GM12864 (cell line): ENCODE results near the gene PHTF2.

Experiments
- DNase-seq: peaks from one replicate; pipeline ENCODE4 v3.0.0-alpha.2; 2011; ENCODE audit warnings: low read depth
- H3K4me3 ChIP-seq: 2 replicates; pipeline ENCODE4 v1.5.1; 2011; ENCODE audit warnings: mild to moderate bottlenecking, low read depth, low read length, control low read depth
- TF ChIP-seq, protein P1 (sequence below): IDR thresholded peaks from 2 replicates; pipeline ENCODE4 v1.5.1; 2011; ENCODE audit warnings: low read depth, mild to moderate bottlenecking, moderate library complexity, low read length, control low read depth, inconsistent platforms; ENCODE audit errors: missing control alignments

Gene PHTF2

DNA sequence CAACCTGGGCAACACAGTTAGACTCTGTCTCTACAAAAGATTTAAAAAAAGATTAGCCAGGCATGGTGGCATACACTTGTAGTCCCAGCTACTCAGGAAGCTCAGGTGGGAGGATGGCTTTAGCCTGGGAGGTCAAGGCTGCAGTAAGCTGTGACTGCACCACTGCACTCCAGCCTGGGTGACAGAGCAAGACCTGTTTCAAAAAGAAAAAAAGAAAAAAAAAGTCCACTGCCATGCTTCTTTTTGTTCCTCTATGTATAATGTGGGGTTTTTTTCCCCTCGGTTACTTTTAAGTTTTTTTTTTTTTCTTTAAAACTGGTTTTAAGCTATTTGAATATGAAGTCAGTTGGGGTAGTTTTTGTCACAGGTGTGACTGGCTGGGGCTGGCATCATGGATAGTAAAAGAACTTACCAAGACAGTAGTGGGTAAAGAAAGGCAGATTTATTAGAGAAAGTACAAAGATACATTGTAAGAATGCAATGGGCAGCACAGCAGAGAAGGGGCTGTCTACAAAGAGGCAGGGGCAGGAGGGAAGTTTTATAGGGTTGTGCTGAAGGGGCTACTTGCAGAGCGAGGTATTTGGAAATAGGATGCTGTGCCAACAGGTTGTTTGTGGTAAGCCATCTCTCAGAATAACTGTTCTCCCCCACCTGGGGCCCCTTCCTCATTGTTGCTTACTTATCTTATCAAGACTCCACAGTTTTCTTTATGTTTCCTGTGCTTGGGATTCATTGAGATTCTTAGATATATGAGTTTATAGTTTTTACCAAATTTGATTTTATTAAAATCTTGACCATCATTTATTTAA is 177.3 kb downstream of the PHTF2 start:
- TF ChIP-seq, protein P1, sequence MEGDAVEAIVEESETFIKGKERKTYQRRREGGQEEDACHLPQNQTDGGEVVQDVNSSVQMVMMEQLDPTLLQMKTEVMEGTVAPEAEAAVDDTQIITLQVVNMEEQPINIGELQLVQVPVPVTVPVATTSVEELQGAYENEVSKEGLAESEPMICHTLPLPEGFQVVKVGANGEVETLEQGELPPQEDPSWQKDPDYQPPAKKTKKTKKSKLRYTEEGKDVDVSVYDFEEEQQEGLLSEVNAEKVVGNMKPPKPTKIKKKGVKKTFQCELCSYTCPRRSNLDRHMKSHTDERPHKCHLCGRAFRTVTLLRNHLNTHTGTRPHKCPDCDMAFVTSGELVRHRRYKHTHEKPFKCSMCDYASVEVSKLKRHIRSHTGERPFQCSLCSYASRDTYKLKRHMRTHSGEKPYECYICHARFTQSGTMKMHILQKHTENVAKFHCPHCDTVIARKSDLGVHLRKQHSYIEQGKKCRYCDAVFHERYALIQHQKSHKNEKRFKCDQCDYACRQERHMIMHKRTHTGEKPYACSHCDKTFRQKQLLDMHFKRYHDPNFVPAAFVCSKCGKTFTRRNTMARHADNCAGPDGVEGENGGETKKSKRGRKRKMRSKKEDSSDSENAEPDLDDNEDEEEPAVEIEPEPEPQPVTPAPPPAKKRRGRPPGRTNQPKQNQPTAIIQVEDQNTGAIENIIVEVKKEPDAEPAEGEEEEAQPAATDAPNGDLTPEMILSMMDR = no peak
- H3K4me3 ChIP-seq = no peak overlapping the region
- no peak for DNase-seq

DNA sequence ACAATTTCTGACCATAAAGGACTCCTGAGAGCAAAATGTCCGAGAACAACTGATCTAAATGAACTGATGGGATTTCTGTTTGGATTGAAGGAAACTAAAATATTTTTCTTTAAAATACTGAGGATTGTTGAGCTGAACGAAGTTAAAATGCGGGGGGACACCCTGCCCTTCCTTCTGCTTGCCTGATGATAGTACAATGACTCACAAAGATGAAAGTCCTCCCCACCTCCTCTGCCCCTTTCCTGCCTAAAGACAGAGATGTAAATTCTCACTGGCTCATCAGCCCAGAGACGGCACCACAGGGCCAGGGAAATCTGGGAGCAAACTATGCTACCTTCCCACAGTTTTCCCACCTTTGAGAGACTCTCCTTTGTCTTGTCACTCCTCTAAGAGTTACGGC is 180.6 kb downstream of the PHTF2 start:
- TF ChIP-seq, protein P1 = no peak
- no peak for DNase-seq
- H3K4me3 ChIP-seq = no peak overlapping the region

DNA sequence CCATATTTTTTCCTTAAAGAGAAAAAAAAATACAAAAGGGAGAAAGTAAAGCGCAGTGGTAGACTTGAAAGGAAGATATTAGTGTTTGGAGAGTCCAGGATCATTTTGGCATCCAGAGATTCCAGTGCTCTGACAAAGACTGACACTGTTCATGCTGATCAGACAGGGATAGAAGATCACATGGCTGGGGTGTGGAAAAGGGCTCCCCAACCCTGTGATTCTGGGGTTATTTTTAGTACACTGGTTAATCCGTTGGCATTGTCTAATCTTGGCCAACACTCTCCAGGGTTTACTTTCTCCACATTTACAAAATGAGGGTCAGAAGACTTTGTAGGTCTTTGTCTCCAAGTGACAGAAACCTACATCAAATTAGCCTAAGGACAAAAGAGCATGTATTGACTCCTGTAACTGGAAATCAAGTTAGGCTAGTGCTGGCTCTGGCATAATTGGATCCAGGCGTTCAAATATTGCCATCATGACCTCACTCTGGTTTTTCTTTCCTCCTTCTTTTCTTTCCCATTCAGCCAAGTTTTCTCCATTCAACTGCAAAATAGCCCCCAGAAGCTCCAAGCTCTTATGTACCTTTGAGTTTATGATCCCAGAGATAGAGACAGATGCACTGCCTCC is 181.6 kb downstream of the PHTF2 start:
- TF ChIP-seq, protein P1 = no peak
- H3K4me3 ChIP-seq = no peak overlapping the region
- DNase-seq = no peak

DNA sequence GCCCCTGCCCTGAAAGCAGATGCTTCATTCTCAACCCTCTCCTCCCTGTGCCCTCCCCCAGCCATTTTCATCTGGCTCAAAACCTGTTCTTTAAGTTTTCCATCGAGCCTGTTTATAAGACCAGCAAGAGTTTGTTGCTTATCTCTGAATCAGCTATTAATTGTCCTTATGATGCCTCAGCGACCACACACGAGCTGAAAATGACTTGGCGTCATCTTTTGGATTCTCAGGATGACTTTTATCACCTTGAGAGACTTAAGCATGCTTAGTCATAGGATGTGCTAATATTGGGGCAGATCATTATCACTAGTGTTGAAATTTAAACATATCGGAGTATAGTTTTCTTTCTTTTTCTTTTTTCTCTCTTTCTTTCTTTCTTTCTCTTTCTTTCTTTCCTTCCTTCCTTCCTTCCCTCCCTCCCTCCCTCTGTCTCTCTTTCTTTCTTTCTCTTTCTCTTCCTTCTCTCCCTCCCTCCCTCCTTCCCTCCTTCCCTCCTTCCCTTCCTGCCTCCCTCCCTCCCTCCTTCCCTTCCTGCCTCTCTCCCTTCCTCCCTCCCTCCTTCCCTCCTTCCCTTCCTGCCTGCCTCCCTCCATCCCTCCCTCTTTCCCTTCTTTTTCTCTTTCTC is 184.5 kb downstream of the PHTF2 start:
- no peak overlapping the region for H3K4me3 ChIP-seq
- TF ChIP-seq, protein P1 = no peak
- no peak for DNase-seq

DNA sequence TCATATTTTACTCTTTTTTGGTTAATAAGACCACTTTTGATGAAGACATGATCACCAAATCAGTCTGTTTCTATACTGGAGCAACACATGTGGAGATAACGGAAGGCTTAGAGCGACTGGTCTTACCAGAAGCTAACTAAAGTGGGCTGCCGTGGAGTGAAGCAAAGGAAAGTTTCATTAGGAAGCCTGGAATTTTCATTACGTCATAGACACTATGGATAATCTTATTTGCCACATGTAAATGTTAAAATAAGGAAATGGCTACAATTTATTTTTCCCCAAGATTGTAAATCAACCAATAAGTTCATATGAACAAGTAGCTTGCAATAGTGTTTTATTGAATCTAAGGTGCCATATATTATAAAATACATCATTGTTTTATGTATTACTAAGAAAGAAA is 185.4 kb downstream of the PHTF2 start:
- no peak overlapping the region for H3K4me3 ChIP-seq
- DNase-seq = no peak
- TF ChIP-seq, protein P1 = no peak

DNA sequence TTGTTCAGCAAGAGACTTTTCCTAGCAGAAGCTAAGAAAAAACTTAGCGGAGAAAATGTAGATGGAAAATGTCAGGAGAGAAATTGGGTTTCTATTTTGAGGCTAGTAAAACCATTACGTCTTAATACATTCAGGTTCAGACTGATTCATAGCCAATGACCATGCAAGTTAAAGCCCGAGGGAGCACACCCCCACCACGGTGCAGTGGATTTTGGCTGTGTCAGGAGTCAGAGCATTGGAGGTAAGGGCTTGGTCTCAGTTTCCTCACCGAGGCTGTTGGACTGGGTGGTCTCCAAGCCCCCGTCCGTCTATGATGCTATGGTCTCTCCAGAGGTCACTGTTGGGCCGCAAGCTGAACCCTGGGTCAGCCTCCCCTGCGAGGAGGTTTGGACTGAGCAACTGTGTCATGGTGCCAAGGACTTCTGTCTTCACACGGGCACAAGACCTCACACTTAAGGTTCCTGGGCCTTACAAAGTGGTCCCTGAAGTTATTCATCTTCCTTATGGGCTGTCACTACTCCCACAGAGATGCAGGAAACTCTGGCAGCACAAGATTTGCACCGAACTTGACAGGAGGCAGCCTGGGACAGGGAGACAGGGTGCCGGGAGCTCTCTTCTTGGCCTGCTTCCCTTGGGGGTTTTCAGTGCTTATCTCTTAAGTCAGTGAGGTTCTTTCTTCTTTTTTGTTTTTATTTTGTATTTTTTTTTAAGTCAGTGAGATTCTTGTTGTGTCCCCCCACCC is 186.8 kb downstream of the PHTF2 start:
- DNase-seq = no peak
- TF ChIP-seq, protein P1 = no peak
- no peak overlapping the region for H3K4me3 ChIP-seq
